Skeletal muscle satellite cell (primary cell): ENCODE measurements around the gene E2F6.
A peak's percentile ranks its signal among the peaks of the same experiment; 100 is the strongest.

Experiments used
- H3K27me3 ChIP-seq: 2 replicates; pipeline ENCODE4 v1.7.0; 2013; ENCODE audit warnings: low read length; ENCODE audit not compliant: control insufficient read depth, insufficient read depth
- H3K36me3 ChIP-seq: 2 replicates; pipeline ENCODE4 v1.7.0; 2013; ENCODE audit warnings: mild to moderate bottlenecking, control low read depth, low read length; ENCODE audit not compliant: insufficient read depth
- H3K4me1 ChIP-seq: 2 replicates; pipeline ENCODE4 v1.7.0; 2013; ENCODE audit warnings: low read length; ENCODE audit not compliant: control insufficient read depth, insufficient read depth
- H3K4me2 ChIP-seq: 2 replicates; pipeline ENCODE4 v1.7.0; 2013; ENCODE audit warnings: mild to moderate bottlenecking, low read length
- H3K4me3 ChIP-seq: 2 replicates; pipeline ENCODE4 v1.7.0; 2013; ENCODE audit warnings: low read length
- H3K9ac ChIP-seq: 2 replicates; pipeline ENCODE4 v1.7.0; 2013; ENCODE audit warnings: mild to moderate bottlenecking, low read depth, low read length, moderate library complexity
- H3K9me3 ChIP-seq: replicated peaks from 2 replicates; pipeline ENCODE4 v1.7.0; 2013; ENCODE audit warnings: mild to moderate bottlenecking, control low read depth, low read length

E2F6 gene

GRCh38 chr2:11492244-11492643, 26.3 kb upstream of the E2F6 start:
- Histone ChIP-seq H3K9ac (no peak overlapping the region), H3K36me3 (no peaks in the 10 kb centered on the region), H3K9me3 (no peaks in the 10 kb centered on the region), H3K4me3 (no peak overlapping the region), H3K4me1 (no peaks in the 10 kb centered on the region), H3K4me2 (no peak overlapping the region), H3K27me3 (peaks cover 58% of the 10 kb centered on the region)

- H3K9me3 ChIP-seq, result no peaks in the 10 kb centered on the region
- no peaks in the 10 kb centered on the region for H3K36me3 ChIP-seq
- no peak overlapping the region for H3K9ac ChIP-seq
- no peak overlapping the region for H3K4me3 ChIP-seq
- H3K4me1 ChIP-seq, result no peaks in the 10 kb centered on the region
- no peak overlapping the region for H3K4me2 ChIP-seq
- peaks cover 56% of the 10 kb centered on the region for H3K27me3 ChIP-seq
Observed at GRCh38 chr2:11491348-11491933, 25.5 kb upstream of the E2F6 start.

- Histone ChIP-seq H3K4me1 (no peaks in the 10 kb centered on the region), H3K27me3 (peaks cover 63% of the 10 kb centered on the region), H3K4me3 (no peak overlapping the region), H3K36me3 (no peaks in the 10 kb centered on the region), H3K4me2 (no peak overlapping the region), H3K9ac (no peak overlapping the region), H3K9me3 (no peaks in the 10 kb centered on the region)
Observed at GRCh38 chr2:11490194-11490593, 24.2 kb upstream of the E2F6 start.

- H3K4me1 ChIP-seq, result no peaks in the 10 kb centered on the region
- no peaks in the 10 kb centered on the region for H3K36me3 ChIP-seq
- peaks cover 64% of the 10 kb centered on the region for H3K27me3 ChIP-seq
- H3K4me2 ChIP-seq, result no peak overlapping the region
- H3K9ac ChIP-seq, result no peak overlapping the region
- H3K4me3 ChIP-seq, result no peak overlapping the region
- H3K9me3 ChIP-seq, result no peaks in the 10 kb centered on the region
Observed at GRCh38 chr2:11488809-11489208, 22.8 kb upstream of the E2F6 start.

GRCh38 chr2:11483806-11484617, 18.1 kb upstream of the E2F6 start:
- no peak overlapping the region for H3K4me3 ChIP-seq
- no peak overlapping the region for H3K4me2 ChIP-seq
- no peaks in the 10 kb centered on the region for H3K9me3 ChIP-seq
- peaks cover 71% of the 10 kb centered on the region for H3K27me3 ChIP-seq
- no peaks in the 10 kb centered on the region for H3K36me3 ChIP-seq
- H3K4me1 ChIP-seq, result peaks cover 6% of the 10 kb centered on the region
- no peak overlapping the region for H3K9ac ChIP-seq

- peaks cover 6% of the 10 kb centered on the region for H3K4me1 ChIP-seq
- no peaks in the 10 kb centered on the region for H3K9me3 ChIP-seq
- H3K4me3 ChIP-seq, result peak overlapping the region; percentile 67
- no peaks in the 10 kb centered on the region for H3K36me3 ChIP-seq
- peaks cover 69% of the 10 kb centered on the region for H3K27me3 ChIP-seq
- H3K9ac ChIP-seq, result no peak overlapping the region
- peak overlapping the region; percentile 83 for H3K4me2 ChIP-seq
Observed at GRCh38 chr2:11482473-11483035, 16.6 kb upstream of the E2F6 start.

GRCh38 chr2:11481789-11482472, 16.0 kb upstream of the E2F6 start:
- H3K36me3 ChIP-seq, result no peaks in the 10 kb centered on the region
- peaks cover 6% of the 10 kb centered on the region for H3K4me1 ChIP-seq
- no peak overlapping the region for H3K4me3 ChIP-seq
- H3K27me3 ChIP-seq, result peaks cover 63% of the 10 kb centered on the region
- no peak overlapping the region for H3K4me2 ChIP-seq
- H3K9ac ChIP-seq, result no peak overlapping the region
- no peaks in the 10 kb centered on the region for H3K9me3 ChIP-seq

- H3K4me1 ChIP-seq, result peaks cover 6% of the 10 kb centered on the region
- no peaks in the 10 kb centered on the region for H3K9me3 ChIP-seq
- no peak overlapping the region for H3K4me3 ChIP-seq
- H3K9ac ChIP-seq, result no peak overlapping the region
- H3K36me3 ChIP-seq, result no peaks in the 10 kb centered on the region
- H3K4me2 ChIP-seq, result no peak overlapping the region
- H3K27me3 ChIP-seq, result peaks cover 61% of the 10 kb centered on the region
Observed at GRCh38 chr2:11481426-11481788, 15.4 kb upstream of the E2F6 start.

GRCh38 chr2:11480859-11481258, 14.9 kb upstream of the E2F6 start:
- no peak overlapping the region for H3K4me3 ChIP-seq
- H3K9ac ChIP-seq, result no peak overlapping the region
- no peaks in the 10 kb centered on the region for H3K9me3 ChIP-seq
- peaks cover 57% of the 10 kb centered on the region for H3K27me3 ChIP-seq
- no peak overlapping the region for H3K4me2 ChIP-seq
- peaks cover 6% of the 10 kb centered on the region for H3K4me1 ChIP-seq
- no peaks in the 10 kb centered on the region for H3K36me3 ChIP-seq

- H3K4me2 ChIP-seq, result no peak overlapping the region
- H3K4me1 ChIP-seq, result peaks cover 6% of the 10 kb centered on the region
- no peak overlapping the region for H3K9ac ChIP-seq
- peaks cover 52% of the 10 kb centered on the region for H3K27me3 ChIP-seq
- no peak overlapping the region for H3K4me3 ChIP-seq
- H3K36me3 ChIP-seq, result no peaks in the 10 kb centered on the region
- H3K9me3 ChIP-seq, result no peaks in the 10 kb centered on the region
Observed at GRCh38 chr2:11480406-11480805, 14.4 kb upstream of the E2F6 start.

- no peak overlapping the region for H3K4me3 ChIP-seq
- H3K27me3 ChIP-seq, result peaks cover 49% of the 10 kb centered on the region
- H3K9ac ChIP-seq, result no peak overlapping the region
- no peaks in the 10 kb centered on the region for H3K9me3 ChIP-seq
- H3K36me3 ChIP-seq, result no peaks in the 10 kb centered on the region
- no peak overlapping the region for H3K4me2 ChIP-seq
- H3K4me1 ChIP-seq, result peaks cover 6% of the 10 kb centered on the region
Observed at GRCh38 chr2:11478899-11479605, 13.1 kb upstream of the E2F6 start.
